HG03064 (cell line): ENCODE measurements around the gene ADRB1.

Source experiments
- ATAC-seq: cut with Tn5 transposase; IDR thresholded peaks from one replicate; pipeline ENCODE4 v1.9.1; 2021; ENCODE audit warnings: low read depth; ENCODE audit not compliant: unreplicated experiment

ADRB1 gene

GRCh38 chr10:114084215-114084614 lies 40.5 kb downstream of the ADRB1 start:
- no peak for ATAC-seq

- no peak for ATAC-seq
These were observed 43.6 kb downstream of the ADRB1 start for GRCh38 chr10:114087255-114087654.

GRCh38 chr10:114087655-114088054 lies 44.0 kb downstream of the ADRB1 start:
- ATAC-seq: no peak

- ATAC-seq: no peak
These were observed 51.1 kb downstream of the ADRB1 start for GRCh38 chr10:114094795-114095194.

GRCh38 chr10:114095559-114096337 lies 52.1 kb downstream of the ADRB1 start:
- ATAC-seq: peak; percentile 70
